ENCODE results near the gene GPR162.

GRCh38 chr12:6786416-6787094, 35.1 kb upstream of the GPR162 start:
- peak; percentile 5; the same call in 1 of the 2 replicates for TF ChIP-seq GATA2 (IDR thresholded peaks at IDR 0.05; ENCODE audit: low read depth, low read length)
- TF ChIP-seq GATA3 (IDR thresholded peaks at IDR 0.05; ENCODE audit: low read depth, low read length) = no peak

Measured in SH-SY5Y (cell line).